Psoas muscle (tissue), 8 donors: ENCODE data around the gene PLA2G2A. TPM values are rescaled to one million over a fixed set of nuclear protein-coding genes. Genes with fewer than 3 reads are reported as not detected.

Experiments
- ATAC-seq, 4 donors: fragments of 200-7000 bp; cut with Tn5 transposase; one replicate each; pipeline ENCODE4 v1.9.1; 2020; ENCODE audit warnings: moderate library complexity in 3 of 4, mild to moderate bottlenecking in 2 of 4
- DNase-seq, 2 donors: peaks; one replicate each; pipeline ENCODE4 v3.0.0-alpha.2; 2020
- H3K27ac ChIP-seq: fragments of 200-600 bp; one replicate; pipeline ENCODE4 v1.8.0; 2022
- H3K27me3 ChIP-seq, 3 donors: fragments of 200-600 bp in 1 of 3; one replicate each; pipeline versions ENCODE4 v1.6.1 to v1.8.0; 2013 to 2022; ENCODE audit warnings: low read length in 2 of 3, mild to moderate bottlenecking in 2 of 3, moderate library complexity in 1 of 3; ENCODE audit not compliant: insufficient read depth in 3 of 3
- H3K36me3 ChIP-seq, 2 donors: fragments of 200-600 bp in 1 of 2; one replicate each; pipeline versions ENCODE4 v1.6.1 to v1.8.0; 2013 to 2022; ENCODE audit warnings: low read depth in 1 of 2, mild to moderate bottlenecking in 1 of 2, moderate library complexity in 1 of 2; ENCODE audit not compliant: insufficient read depth in 1 of 2
- H3K4me1 ChIP-seq: fragments of 200-600 bp; one replicate; pipeline ENCODE4 v1.8.0; 2022
- H3K4me3 ChIP-seq: fragments of 200-600 bp; one replicate; pipeline ENCODE4 v1.8.0; 2022; ENCODE audit warnings: mild to moderate bottlenecking
- H3K9me3 ChIP-seq: fragments of 200-600 bp; one replicate; pipeline ENCODE4 v1.8.0; 2022
- WGBS, 3 donors: extraction: QIAGEN DNeasy Blood & Tissue Kit; methylation state at CpG; one replicate each; pipeline versions ENCODE4 v1.1.6 to v1.1.7; 2013; 5-methylcytosine and 5-hydroxymethylcytosine counted together
- intact Hi-C, 2 donors: fragments of 100-400 bp; cut with DNase I; formaldehyde crosslinking; loops; one replicate each; pipeline versions ENCODE4 v1.11.0 to v1.14.2; 2022
- polyA plus RNA-seq, 3 donors: library from polyadenylated mRNA; stranded (reverse); fragments of 200-250 nt; gene quantifications; one replicate each; pipeline ENCODE4 v1.2.3, GENCODE V29; 2013
- total RNA-seq, 4 donors: library from RNA; stranded (reverse); fragmentation: NEBNext Ultra II Directional in 2 of 4; extraction: Animal tissue kit (Norgen Biotek cat#: 25700) in 2 of 4; gene quantifications; one replicate each; pipeline versions ENCODE4 v1.2.1 to v1.2.4, GENCODE V29; 2021 to 2023
- TF ChIP-seq, protein P1 (sequence below): fragments of 200-600 bp; IDR thresholded peaks from one replicate; pipeline ENCODE4 v1.8.0; 2022; ENCODE audit warnings: antibody characterized with exemption
- donor health status: healthy with polysubstance abuse.
- donor health status: DM: no; HTN: no; CAD: no; lungs with moderate emphysema.
- donor health status: Bipolar disorder and iron deficiency.
- donor health status: healthy.
- donor health status: DM: yes; HTN: yes; CAD: no.
- donor health status: DM: no; HTN: no; CAD: no.
- donor health status: DM: no; HTN: no; CAD: no.
- donor health status: DM: yes; HTN: yes; CAD: no.

PLA2G2A gene
- total and polyA plus RNA-seq, 7 donors: 9.6 to 152 (median 77.2) TPM

DNA sequence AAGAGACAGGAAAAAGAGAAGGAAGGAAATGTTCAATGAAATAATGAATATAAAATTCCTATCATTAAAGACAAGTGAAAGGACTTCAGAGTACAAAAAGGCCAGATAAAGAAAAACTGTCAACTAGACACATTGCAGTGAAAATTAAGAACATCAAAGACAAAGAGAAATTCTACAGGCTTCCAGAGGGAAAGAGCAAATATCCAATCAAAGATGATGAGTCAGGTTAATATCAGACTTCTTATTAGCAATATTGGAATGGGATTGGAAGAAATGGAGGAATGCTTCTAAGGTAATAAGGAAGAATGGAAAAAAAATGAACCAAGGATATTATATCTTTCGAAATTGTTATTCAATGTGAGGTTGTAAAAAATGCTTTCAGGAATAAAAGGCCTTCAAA is 7.8 kb downstream of the PLA2G2A start:
- peaks cover 0 to 21% (median 0%) of the 10 kb centered on the region in 3 donors for H3K27me3 ChIP-seq
- no peaks in the 10 kb centered on the region for H3K36me3 ChIP-seq
- TF ChIP-seq, protein P1, sequence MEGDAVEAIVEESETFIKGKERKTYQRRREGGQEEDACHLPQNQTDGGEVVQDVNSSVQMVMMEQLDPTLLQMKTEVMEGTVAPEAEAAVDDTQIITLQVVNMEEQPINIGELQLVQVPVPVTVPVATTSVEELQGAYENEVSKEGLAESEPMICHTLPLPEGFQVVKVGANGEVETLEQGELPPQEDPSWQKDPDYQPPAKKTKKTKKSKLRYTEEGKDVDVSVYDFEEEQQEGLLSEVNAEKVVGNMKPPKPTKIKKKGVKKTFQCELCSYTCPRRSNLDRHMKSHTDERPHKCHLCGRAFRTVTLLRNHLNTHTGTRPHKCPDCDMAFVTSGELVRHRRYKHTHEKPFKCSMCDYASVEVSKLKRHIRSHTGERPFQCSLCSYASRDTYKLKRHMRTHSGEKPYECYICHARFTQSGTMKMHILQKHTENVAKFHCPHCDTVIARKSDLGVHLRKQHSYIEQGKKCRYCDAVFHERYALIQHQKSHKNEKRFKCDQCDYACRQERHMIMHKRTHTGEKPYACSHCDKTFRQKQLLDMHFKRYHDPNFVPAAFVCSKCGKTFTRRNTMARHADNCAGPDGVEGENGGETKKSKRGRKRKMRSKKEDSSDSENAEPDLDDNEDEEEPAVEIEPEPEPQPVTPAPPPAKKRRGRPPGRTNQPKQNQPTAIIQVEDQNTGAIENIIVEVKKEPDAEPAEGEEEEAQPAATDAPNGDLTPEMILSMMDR: no peak
- intact Hi-C loops: loop anchor here (5.0 to 10.0 kb wide), 2 partner anchors 181 to 523 kb away; no protein-coding TSS in a partner anchor
- DNase-seq: no peak
- WGBS, 3 donors: 87 to 93% (median 89%) methylated on average over 1 of the region's 1 CpG
- H3K4me3 ChIP-seq: no peak overlapping the region
- H3K9me3 ChIP-seq: no peaks in the 10 kb centered on the region
- H3K4me1 ChIP-seq: no peaks in the 10 kb centered on the region
- H3K27ac ChIP-seq: no peak overlapping the region
- ATAC-seq: no peak

- no peak for DNase-seq
- ATAC-seq: no peak
- H3K36me3 ChIP-seq: no peaks in the 10 kb centered on the region
- TF ChIP-seq, protein P1: no peak
- no peak overlapping the region for H3K27ac ChIP-seq
- H3K27me3 ChIP-seq: peaks cover 0 to 18% (median 0%) of the 10 kb centered on the region in 3 donors
- H3K9me3 ChIP-seq: no peaks in the 10 kb centered on the region
- no peak overlapping the region for H3K4me3 ChIP-seq
- H3K4me1 ChIP-seq: no peaks in the 10 kb centered on the region
- intact Hi-C loops: loop anchor here (5.0 to 10.0 kb wide), 2 partner anchors 182 to 525 kb away; no protein-coding TSS in a partner anchor
- 50 to 58% (median 53%) methylated on average over 5 of the region's 5 CpGs for WGBS, 3 donors
These were observed 9.3 kb downstream of the PLA2G2A start for GRCh38 chr1:19969898-19970660.

DNA sequence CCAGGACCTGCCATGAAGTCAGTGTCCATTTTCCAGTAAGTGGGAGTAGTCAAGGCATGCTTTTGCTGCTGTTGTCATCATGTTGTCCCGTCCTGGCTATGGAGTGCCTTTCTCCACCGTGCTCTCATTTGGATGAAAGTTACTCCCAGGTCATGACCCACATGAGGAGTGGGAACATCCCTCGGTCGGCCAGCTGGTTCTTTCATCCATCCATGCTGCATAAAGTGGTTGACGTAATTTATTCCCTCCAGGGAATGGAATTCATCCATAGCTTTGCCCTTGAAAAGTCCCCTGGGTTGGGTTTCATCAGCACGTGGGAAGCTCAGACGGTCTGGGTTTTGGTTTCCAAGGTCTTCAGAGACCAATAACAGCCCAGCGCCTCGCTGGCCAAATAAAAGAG is 11.6 kb downstream of the PLA2G2A start:
- WGBS, 3 donors: 18 to 23% (median 21%) methylated on average over 9 of the region's 9 CpGs
- Histone ChIP-seq H3K27me3 (peaks cover 0 to 24% (median 0%) of the 10 kb centered on the region in 3 donors), H3K36me3 (no peaks in the 10 kb centered on the region), H3K4me3 (no peak overlapping the region), H3K4me1 (no peaks in the 10 kb centered on the region), H3K27ac (no peak overlapping the region), H3K9me3 (no peaks in the 10 kb centered on the region)
- intact Hi-C loops: no loop called here
- TF ChIP-seq, protein P1: no peak
- ATAC-seq (peak; percentile 56 to 85 (median 76)), DNase-seq (peak; percentile 70 to 85)

DNA sequence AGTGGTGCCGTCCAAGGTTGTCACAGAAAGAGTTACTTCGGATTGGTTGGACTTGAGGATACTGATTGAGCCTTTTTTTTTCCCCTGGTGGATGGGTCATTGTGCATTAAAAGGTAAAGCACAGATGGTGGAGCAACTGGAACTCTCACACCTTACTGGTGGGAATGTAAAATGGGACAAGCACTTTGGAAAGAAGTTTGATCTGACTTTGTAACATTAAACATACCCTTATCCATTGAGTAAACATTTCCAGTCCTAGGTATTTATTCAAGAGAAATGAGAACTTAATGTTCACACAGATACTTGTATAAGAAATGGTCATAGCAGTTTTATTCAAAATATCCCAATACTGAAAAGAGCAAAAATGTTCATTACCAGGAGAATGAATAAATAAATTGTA is 14.9 kb downstream of the PLA2G2A start:
- H3K9me3 ChIP-seq: no peaks in the 10 kb centered on the region
- ATAC-seq: no peak
- WGBS, 3 donors: 47 to 87% (median 50%) methylated on average over 2 of the region's 2 CpGs
- intact Hi-C loops: no loop called here
- H3K4me3 ChIP-seq: no peak overlapping the region
- H3K27ac ChIP-seq: no peak overlapping the region
- H3K4me1 ChIP-seq: no peaks in the 10 kb centered on the region
- H3K27me3 ChIP-seq: peaks cover 0 to 15% (median 0%) of the 10 kb centered on the region in 3 donors
- H3K36me3 ChIP-seq: no peaks in the 10 kb centered on the region
- no peak for DNase-seq
- TF ChIP-seq, protein P1: no peak
